Endothelial cell of umbilical vein (primary cell): Measurements from ENCODE around the gene NUP58.

ENCODE experiments used
- CTCF ChIP-seq, 2 donors: IDR thresholded peaks; 1 replicate in 1 of 2; 2 replicates in 1 of 2; pipeline ENCODE4 v1.5.1; 2011; ENCODE audit warnings: low read length in 2 of 2, mild to moderate bottlenecking in 2 of 2, moderate library complexity in 2 of 2, control low read depth in 1 of 2, inconsistent platforms in 1 of 2, low read depth in 1 of 2; ENCODE audit not compliant: insufficient read depth in 1 of 2; ENCODE audit errors: extremely low read depth in 1 of 2
- MAX ChIP-seq: IDR thresholded peaks from 2 replicates; pipeline ENCODE4 v1.6.1; 2011; ENCODE audit not compliant: insufficient read depth, insufficient read length
- POLR2AphosphoS5 ChIP-seq: IDR thresholded peaks from 2 replicates; pipeline ENCODE4 v1.6.1; 2012; ENCODE audit warnings: low read depth, mild to moderate bottlenecking, control low read depth, low read length, moderate library complexity; ENCODE audit not compliant: insufficient read depth

- TF ChIP-seq POLR2AphosphoS5 (no peak), CTCF (IDR thresholded peaks at IDR 0.05; ENCODE audit: extremely low read depth in 1 of 2, insufficient read depth in 1 of 2, low read depth in 1 of 2, low read length in 2 of 2) (no peak), MAX (no peak)
Measured at GRCh38 chr13:25378528-25378927, 77.1 kb downstream of the NUP58 start.
